ENCODE results near the gene ALDH18A1. TPM values are rescaled to one million over a fixed set of nuclear protein-coding genes. Genes with fewer than 3 reads are reported as not detected.

Gene ALDH18A1
- polyA plus RNA-seq, 2 of the 4 experiments (the other 2 are of a cell fraction) = 41.8 to 69.9 TPM

- TF ChIP-seq POLR2A (IDR thresholded peaks at IDR 0.05; ENCODE audit: low read length) = no peak
- TF ChIP-seq, protein P1, sequence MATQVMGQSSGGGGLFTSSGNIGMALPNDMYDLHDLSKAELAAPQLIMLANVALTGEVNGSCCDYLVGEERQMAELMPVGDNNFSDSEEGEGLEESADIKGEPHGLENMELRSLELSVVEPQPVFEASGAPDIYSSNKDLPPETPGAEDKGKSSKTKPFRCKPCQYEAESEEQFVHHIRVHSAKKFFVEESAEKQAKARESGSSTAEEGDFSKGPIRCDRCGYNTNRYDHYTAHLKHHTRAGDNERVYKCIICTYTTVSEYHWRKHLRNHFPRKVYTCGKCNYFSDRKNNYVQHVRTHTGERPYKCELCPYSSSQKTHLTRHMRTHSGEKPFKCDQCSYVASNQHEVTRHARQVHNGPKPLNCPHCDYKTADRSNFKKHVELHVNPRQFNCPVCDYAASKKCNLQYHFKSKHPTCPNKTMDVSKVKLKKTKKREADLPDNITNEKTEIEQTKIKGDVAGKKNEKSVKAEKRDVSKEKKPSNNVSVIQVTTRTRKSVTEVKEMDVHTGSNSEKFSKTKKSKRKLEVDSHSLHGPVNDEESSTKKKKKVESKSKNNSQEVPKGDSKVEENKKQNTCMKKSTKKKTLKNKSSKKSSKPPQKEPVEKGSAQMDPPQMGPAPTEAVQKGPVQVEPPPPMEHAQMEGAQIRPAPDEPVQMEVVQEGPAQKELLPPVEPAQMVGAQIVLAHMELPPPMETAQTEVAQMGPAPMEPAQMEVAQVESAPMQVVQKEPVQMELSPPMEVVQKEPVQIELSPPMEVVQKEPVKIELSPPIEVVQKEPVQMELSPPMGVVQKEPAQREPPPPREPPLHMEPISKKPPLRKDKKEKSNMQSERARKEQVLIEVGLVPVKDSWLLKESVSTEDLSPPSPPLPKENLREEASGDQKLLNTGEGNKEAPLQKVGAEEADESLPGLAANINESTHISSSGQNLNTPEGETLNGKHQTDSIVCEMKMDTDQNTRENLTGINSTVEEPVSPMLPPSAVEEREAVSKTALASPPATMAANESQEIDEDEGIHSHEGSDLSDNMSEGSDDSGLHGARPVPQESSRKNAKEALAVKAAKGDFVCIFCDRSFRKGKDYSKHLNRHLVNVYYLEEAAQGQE (IDR thresholded peaks at IDR 0.05) = no peak
- TF ChIP-seq EP300 (IDR thresholded peaks at IDR 0.05) = no peak
- no peak for TF ChIP-seq HEYL (CRISPR knock-in tag; IDR thresholded peaks at IDR 0.05)
- TF ChIP-seq ZNF302 (CRISPR knock-in tag; IDR thresholded peaks at IDR 0.05) = no peak
- no peak for TF ChIP-seq POLR2AphosphoS2 (conservative IDR thresholded peaks at IDR 0.05; ENCODE audit: low read length)
- no peak for TF ChIP-seq JUNB (IDR thresholded peaks at IDR 0.05)
- TF ChIP-seq, protein P2, sequence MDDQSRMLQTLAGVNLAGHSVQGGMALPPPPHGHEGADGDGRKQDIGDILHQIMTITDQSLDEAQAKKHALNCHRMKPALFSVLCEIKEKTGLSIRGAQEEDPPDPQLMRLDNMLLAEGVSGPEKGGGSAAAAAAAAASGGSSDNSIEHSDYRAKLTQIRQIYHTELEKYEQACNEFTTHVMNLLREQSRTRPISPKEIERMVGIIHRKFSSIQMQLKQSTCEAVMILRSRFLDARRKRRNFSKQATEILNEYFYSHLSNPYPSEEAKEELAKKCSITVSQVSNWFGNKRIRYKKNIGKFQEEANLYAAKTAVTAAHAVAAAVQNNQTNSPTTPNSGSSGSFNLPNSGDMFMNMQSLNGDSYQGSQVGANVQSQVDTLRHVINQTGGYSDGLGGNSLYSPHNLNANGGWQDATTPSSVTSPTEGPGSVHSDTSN (IDR thresholded peaks at IDR 0.05) = no peak
- TF ChIP-seq EHMT2 (IDR thresholded peaks at IDR 0.05; ENCODE audit: low read depth) = no peak
- TF ChIP-seq RARB (CRISPR knock-in tag; IDR thresholded peaks at IDR 0.05) = no peak
- TF ChIP-seq, protein P3, sequence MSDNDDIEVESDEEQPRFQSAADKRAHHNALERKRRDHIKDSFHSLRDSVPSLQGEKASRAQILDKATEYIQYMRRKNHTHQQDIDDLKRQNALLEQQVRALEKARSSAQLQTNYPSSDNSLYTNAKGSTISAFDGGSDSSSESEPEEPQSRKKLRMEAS (IDR thresholded peaks at IDR 0.05) = no peak
- no peak for TF ChIP-seq RFX5 (IDR thresholded peaks at IDR 0.05)
- TF ChIP-seq ZSCAN20 (CRISPR knock-in tag; IDR thresholded peaks at IDR 0.05) = no peak
- no peak for TF ChIP-seq TP53 (CRISPR knock-in tag; IDR thresholded peaks at IDR 0.05)
- no peak for TF ChIP-seq JUN (IDR thresholded peaks at IDR 0.05)
- no peak for TF ChIP-seq MAFK (IDR thresholded peaks at IDR 0.05; ENCODE audit: partially characterized antibody)
- TF ChIP-seq EHF (CRISPR knock-in tag; IDR thresholded peaks at IDR 0.05) = no peak
- Histone ChIP-seq H3K4me2 (no peak overlapping the region), H3K4me1 (no peaks in the 10 kb centered on the region), H3K4me3 (no peak overlapping the region), H3K27ac (no peak overlapping the region), H3K9me3 (0 out of 3 replicates have a peak, but pooled peaks cover under 1% of the 10 kb centered on the region)
- POLR2A ChIA-PET = no interaction called here
- CTCF ChIA-PET = no interaction called here
- ATAC-seq = no peak
- no peak for DNase-seq (ENCODE audit: low read depth in 1 of 2, low spot score in 1 of 2)
- FAIRE-seq = no peak
- WGBS (ENCODE audit: missing lambda C conversion rate) = 90% methylated on average over 1 of the region's 1 CpG
These were observed 10.4 kb downstream of the ALDH18A1 start for GRCh38 chr10:95646160-95646559.

DNA sequence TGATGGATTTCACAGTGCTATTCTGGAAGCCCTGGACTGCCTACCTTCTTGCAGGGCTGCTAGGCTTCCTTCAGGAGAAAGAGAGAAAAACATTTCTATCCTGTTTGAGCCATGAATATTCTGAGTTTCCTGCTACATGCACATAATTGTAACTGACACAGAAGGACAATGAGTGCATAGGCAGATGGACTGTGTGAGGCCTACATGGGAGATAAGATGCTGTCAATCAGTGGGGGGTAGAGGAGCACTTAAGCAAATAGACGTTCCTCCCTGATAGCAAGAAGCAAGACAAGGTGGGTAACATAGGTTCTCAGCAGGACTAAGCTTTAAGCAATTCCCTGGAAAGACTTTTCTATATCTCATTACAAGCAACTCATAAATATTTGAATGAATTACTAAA, 11.6 kb downstream of the ALDH18A1 start:
- 55% methylated on average over 1 of the region's 1 CpG for WGBS (ENCODE audit: missing lambda C conversion rate)
- H3K4me2 ChIP-seq = no peak overlapping the region
- no peak for DNase-seq (ENCODE audit: low read depth in 1 of 2, low spot score in 1 of 2)
- H3K9me3 ChIP-seq = no peaks in the 10 kb centered on the region
- no peak for FAIRE-seq
- TF ChIP-seq E2F6 (IDR thresholded peaks at IDR 0.05; ENCODE audit: borderline replicate concordance, low read depth) (no peak), ELK1 (IDR thresholded peaks at IDR 0.05; ENCODE audit: low read depth, low read length) (no peak), CTCF (IDR thresholded peaks at IDR 0.05) (no peak), BCL3 (IDR thresholded peaks at IDR 0.05) (no peak), RARB (CRISPR knock-in tag; IDR thresholded peaks at IDR 0.05) (no peak), ZSCAN20 (CRISPR knock-in tag; IDR thresholded peaks at IDR 0.05) (no peak), JUN (IDR thresholded peaks at IDR 0.05) (no peak), HOXA7 (CRISPR knock-in tag; IDR thresholded peaks at IDR 0.05) (no peak), NPAS2 (CRISPR knock-in tag; IDR thresholded peaks at IDR 0.05; ENCODE audit: borderline replicate concordance) (no peak), TFCP2L1 (CRISPR knock-in tag; IDR thresholded peaks at IDR 0.05) (no peak), POLR2A (IDR thresholded peaks at IDR 0.05; ENCODE audit: low read length) (no peak), NFE2L2 (conservative IDR thresholded peaks at IDR 0.05; ENCODE audit: low read length) (no peak)
- TF ChIP-seq, protein P2 (IDR thresholded peaks at IDR 0.05) = no peak
- no peak for ATAC-seq
- no peaks in the 10 kb centered on the region for H3K4me1 ChIP-seq
- H3K4me3 ChIP-seq = no peak overlapping the region
- POLR2A ChIA-PET = no interaction called here
- CTCF ChIA-PET = no interaction called here
- H3K27ac ChIP-seq = no peak overlapping the region
